ENCODE data around the gene CCN2. TPM values are rescaled to one million over a fixed set of nuclear protein-coding genes. Genes with fewer than 3 reads are reported as not detected.

Gene CCN2
- total RNA-seq, 1 experiment from 2014 or later: 3.1 TPM

DNA sequence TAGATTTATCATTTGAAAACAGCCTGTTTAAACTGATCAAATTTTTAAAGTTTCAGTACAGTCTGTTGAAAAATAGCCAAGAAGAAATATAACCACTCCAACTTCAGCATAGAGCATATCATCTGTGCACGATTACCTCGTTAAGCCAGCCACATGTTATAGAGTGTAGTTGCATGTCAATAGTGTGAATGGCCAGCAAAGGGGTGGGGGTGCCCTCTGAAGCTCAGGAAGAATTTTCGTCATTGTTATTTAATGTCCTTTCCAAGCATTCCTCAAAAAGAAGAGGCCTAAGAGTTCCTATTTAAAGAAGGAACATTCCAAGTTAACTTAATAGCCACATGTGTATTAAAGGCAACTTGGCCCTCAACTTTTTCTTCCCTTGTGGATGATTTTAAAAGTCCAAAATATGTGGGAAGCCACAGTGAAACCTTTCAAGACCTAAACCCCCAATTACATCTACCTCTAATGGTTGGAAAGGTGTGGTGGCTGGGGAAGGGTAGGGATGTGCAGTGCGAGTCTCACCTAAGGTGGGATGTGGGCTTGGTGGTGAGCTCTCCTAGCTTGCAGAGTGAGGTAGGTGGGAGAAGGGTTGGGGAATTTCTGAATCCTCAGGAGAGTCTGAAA is 1.8 kb upstream of the CCN2 start:
- no peaks in the 10 kb centered on the region for H3K27me3 ChIP-seq (ENCODE audit: insufficient read depth, low read length)
- no peaks in the 10 kb centered on the region for H3K9me3 ChIP-seq (ENCODE audit: control insufficient read depth in 1 of 2, insufficient read depth in 1 of 2, low read depth in 1 of 2, low read length in 2 of 2)
- no peaks in the 10 kb centered on the region for H3K9me2 ChIP-seq (ENCODE audit: insufficient read depth)
- no peak for TF ChIP-seq JUND (IDR thresholded peaks at IDR 0.05)
- TF ChIP-seq, protein P1, sequence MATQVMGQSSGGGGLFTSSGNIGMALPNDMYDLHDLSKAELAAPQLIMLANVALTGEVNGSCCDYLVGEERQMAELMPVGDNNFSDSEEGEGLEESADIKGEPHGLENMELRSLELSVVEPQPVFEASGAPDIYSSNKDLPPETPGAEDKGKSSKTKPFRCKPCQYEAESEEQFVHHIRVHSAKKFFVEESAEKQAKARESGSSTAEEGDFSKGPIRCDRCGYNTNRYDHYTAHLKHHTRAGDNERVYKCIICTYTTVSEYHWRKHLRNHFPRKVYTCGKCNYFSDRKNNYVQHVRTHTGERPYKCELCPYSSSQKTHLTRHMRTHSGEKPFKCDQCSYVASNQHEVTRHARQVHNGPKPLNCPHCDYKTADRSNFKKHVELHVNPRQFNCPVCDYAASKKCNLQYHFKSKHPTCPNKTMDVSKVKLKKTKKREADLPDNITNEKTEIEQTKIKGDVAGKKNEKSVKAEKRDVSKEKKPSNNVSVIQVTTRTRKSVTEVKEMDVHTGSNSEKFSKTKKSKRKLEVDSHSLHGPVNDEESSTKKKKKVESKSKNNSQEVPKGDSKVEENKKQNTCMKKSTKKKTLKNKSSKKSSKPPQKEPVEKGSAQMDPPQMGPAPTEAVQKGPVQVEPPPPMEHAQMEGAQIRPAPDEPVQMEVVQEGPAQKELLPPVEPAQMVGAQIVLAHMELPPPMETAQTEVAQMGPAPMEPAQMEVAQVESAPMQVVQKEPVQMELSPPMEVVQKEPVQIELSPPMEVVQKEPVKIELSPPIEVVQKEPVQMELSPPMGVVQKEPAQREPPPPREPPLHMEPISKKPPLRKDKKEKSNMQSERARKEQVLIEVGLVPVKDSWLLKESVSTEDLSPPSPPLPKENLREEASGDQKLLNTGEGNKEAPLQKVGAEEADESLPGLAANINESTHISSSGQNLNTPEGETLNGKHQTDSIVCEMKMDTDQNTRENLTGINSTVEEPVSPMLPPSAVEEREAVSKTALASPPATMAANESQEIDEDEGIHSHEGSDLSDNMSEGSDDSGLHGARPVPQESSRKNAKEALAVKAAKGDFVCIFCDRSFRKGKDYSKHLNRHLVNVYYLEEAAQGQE (IDR thresholded peaks at IDR 0.05; ENCODE audit: low read depth): no peak
- TF ChIP-seq TCF7L2 (IDR thresholded peaks at IDR 0.05; ENCODE audit: borderline replicate concordance, extremely low read depth, insufficient read depth, insufficient read length): no peak
- no peak for TF ChIP-seq ZFX (IDR thresholded peaks at IDR 0.05)
- TF ChIP-seq, protein P2, sequence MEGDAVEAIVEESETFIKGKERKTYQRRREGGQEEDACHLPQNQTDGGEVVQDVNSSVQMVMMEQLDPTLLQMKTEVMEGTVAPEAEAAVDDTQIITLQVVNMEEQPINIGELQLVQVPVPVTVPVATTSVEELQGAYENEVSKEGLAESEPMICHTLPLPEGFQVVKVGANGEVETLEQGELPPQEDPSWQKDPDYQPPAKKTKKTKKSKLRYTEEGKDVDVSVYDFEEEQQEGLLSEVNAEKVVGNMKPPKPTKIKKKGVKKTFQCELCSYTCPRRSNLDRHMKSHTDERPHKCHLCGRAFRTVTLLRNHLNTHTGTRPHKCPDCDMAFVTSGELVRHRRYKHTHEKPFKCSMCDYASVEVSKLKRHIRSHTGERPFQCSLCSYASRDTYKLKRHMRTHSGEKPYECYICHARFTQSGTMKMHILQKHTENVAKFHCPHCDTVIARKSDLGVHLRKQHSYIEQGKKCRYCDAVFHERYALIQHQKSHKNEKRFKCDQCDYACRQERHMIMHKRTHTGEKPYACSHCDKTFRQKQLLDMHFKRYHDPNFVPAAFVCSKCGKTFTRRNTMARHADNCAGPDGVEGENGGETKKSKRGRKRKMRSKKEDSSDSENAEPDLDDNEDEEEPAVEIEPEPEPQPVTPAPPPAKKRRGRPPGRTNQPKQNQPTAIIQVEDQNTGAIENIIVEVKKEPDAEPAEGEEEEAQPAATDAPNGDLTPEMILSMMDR (IDR thresholded peaks at IDR 0.05 in 2 of 3, conservative IDR thresholded peaks at IDR 0.05 in 1 of 3; ENCODE audit: borderline replicate concordance in 1 of 3, insufficient read depth in 1 of 3, low read depth in 2 of 3, low read length in 2 of 3): no peak
- TF ChIP-seq CBX3 (IDR thresholded peaks at IDR 0.05; ENCODE audit: low read depth): no peak
- H3K9ac ChIP-seq (ENCODE audit: low read length): no peak overlapping the region
- no peaks in the 10 kb centered on the region for H3K79me2 ChIP-seq (ENCODE audit: insufficient read depth, low read length)
- no peak overlapping the region for H3K4me3 ChIP-seq (replicated peaks in 1 of 2; ENCODE audit: low read depth in 1 of 2, low read length in 2 of 2)
- no TSS peak for BruUV-seq (replicated peaks)
- intact Hi-C loops (cut with micrococcal nuclease): no loop called here
- H3K36me3 ChIP-seq (ENCODE audit: control insufficient read depth in 1 of 2, insufficient read depth in 2 of 2, low read length in 2 of 2): no peaks in the 10 kb centered on the region
- H4K20me1 ChIP-seq (ENCODE audit: insufficient read depth): no peaks in the 10 kb centered on the region
- no peak overlapping the region for H3K4me2 ChIP-seq (ENCODE audit: low read length)
- ChIA-PET RAD21 (ENCODE audit: low non-redundant PET in 1 of 2, low total read pairs in 2 of 2, uncharacterized antibody in 2 of 2, unreplicated experiment in 2 of 2) (no interaction called here), CTCF (no interaction called here), POLR2A (no interaction called here)
- ATAC-seq (no peak), DNase-seq (ENCODE audit: low read depth, low spot score) (no peak)
- no peak overlapping the region for H2AFZ ChIP-seq (ENCODE audit: low read depth, low read length, poor library complexity, severe bottlenecking)
- no peak overlapping the region for H3K27ac ChIP-seq (ENCODE audit: low read depth, low read length)
- H3K4me1 ChIP-seq (ENCODE audit: control insufficient read depth in 1 of 2, insufficient read depth in 2 of 2, low read length in 2 of 2): peaks cover 9 to 34% of the 10 kb centered on the region in 2 experiments
